HG03442 (cell line): Measurements from ENCODE around the gene CDCA4.

Experiments used
- ATAC-seq: cut with Tn5 transposase; IDR thresholded peaks from one replicate; pipeline ENCODE4 v1.9.1; 2021; ENCODE audit warnings: mild to moderate bottlenecking, moderate library complexity; ENCODE audit not compliant: unreplicated experiment

CDCA4 gene

GRCh38 chr14:104977008-104977680 is 43.7 kb downstream of the CDCA4 start:
- no peak for ATAC-seq

- ATAC-seq, result no peak
These were observed 44.5 kb downstream of the CDCA4 start for GRCh38 chr14:104976198-104977007.

GRCh38 chr14:104975481-104976197 is 45.2 kb downstream of the CDCA4 start:
- no peak for ATAC-seq

- no peak for ATAC-seq
These were observed 46.1 kb downstream of the CDCA4 start for GRCh38 chr14:104974665-104975390.

DNA sequence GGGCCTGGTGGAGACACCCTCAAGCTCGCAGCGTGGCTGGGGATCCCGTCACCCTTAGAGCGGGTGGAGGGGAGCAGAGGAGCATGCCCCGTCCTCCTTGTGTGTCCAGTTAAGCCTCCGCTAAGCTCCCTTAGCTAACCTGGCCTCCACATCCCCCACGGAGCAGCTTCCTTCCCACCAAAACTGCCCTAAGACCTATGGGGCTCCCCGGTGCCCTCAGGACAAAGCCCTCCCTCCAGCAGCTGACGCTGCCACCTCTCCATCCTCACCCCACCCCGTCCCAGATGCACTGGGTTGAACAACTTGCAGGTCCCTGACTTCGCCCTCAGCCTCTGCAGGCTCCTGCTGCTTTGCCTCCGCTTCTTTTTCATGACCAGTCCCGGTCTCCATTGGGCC is 46.7 kb downstream of the CDCA4 start:
- no peak for ATAC-seq

- no peak for ATAC-seq
These were observed 47.3 kb downstream of the CDCA4 start for GRCh38 chr14:104973385-104974145.

DNA sequence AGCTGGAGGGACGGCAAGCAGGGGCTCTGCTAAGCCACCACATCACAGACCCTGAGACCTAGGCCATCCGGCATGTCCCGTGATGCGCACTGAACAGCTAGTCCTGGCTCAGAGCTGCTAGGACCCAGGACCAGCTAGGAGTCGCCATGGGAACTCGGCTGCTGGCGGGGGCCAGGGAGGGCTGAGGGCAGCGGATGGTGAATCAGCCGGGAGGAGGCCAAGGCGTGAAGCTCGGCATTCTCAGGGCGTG is 47.8 kb downstream of the CDCA4 start:
- no peak for ATAC-seq

- ATAC-seq, result no peak
These were observed 48.4 kb downstream of the CDCA4 start for GRCh38 chr14:104972301-104973134.

DNA sequence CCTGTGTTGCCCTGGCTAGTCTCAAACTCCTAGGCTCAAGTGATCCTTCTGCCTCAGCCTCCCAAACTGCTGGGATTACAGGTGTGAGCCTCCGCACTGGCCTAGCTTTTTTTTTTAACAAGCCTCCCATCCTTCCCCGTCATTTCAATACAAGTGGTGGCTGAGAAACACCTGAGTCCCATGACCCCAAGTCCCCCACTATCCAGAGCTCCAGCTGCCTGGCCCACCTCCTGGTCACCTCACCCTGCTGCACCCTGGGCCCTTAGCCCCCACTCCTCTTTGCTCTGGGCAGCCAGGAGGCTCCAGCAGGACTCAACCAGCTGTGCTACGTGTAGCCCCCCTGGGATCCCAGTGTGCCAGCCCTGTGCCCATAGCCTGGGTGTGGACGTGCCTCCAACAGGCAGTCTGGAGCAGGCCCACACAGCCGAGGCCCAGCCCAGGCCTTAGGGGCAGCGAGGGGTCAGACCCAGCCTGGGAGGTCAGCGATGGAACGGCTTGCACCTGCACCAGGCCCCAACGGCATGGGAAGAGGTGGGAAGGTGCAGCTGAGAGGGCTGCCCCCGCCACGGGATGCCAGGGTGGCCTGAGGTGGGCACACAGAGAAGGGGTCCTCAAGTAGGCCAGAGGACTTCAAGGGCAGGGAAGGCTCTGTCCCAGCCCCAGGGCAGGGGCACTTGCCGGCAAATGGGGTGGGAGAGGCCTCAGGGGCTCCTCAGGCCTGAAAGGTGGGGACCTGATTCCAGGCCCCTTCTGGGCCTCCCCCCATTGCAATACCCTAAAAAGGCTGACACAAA is 49.2 kb downstream of the CDCA4 start:
- ATAC-seq, result no peak

DNA sequence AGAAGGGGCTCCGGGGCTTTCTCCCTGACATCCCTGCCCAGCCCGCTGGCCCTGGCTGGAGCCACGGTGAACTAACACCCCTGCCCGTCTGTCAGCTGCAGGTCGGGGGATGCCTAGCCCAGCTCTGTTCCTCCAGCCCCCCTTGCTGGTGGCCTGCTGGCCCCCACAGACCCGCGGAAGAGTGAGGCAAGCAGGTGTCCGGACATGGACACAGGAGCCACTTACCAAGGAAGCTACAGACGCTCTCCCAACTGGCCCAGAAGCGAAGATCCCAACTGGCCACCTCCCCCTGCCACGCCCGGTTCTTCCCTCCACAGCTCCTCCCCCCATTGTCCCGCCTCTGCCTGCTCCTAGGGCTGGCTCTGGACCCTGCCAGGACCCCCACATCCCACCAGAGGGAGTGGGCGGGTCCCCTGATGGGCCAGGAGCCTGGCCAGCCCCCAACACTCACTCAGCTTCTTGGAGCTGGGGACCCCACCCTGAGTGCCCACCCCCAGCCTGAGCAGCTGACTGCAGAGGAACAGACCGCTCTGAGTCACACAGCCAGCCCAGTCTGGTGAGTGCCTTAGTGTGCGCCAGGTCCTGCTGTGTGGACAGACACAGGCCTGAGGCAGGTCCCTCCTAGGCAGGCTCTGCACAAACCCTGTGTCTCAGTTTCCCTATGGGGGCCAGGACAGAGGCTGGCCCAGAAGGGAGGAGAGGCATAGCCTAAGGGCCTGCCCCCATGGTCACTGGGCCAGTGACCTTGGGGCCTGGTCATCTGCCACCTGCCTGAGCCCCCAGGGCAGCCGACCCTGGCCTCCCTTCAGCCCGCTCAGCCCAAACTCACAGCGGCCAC is 50.4 kb downstream of the CDCA4 start:
- no peak for ATAC-seq

DNA sequence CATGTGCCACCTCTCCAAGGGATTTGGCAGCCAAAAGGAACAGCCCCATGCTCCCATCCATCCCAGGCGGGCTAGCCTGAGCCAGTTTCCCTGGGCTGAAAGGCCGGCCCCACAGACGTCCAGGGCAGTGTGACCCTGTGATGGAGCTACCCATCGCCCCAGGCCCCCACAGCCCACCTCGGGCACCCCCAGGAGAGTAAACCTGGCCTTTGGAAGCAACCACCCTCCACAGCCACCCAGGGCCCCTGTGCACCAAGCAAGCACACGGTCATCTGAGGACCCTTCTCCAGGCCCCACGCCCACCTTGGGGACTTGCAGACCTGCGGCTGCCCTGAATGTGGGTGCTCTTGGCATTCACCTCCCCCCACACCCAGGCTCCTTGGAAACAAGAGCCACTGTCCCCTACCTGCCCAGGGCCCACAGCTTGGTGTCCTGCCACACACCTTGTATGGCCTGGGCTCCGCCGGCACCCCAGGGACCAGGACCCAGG is 51.1 kb downstream of the CDCA4 start:
- ATAC-seq, result no peak

- ATAC-seq, result no peak
These were observed 52.1 kb downstream of the CDCA4 start for GRCh38 chr14:104968541-104969401.

- no peak for ATAC-seq
These were observed 52.7 kb downstream of the CDCA4 start for GRCh38 chr14:104968153-104968527.

- ATAC-seq, result no peak
These were observed 53.3 kb downstream of the CDCA4 start for GRCh38 chr14:104967386-104968152.

- ATAC-seq, result no peak
These were observed 53.9 kb downstream of the CDCA4 start for GRCh38 chr14:104966981-104967385.

GRCh38 chr14:104966261-104966865 is 54.5 kb downstream of the CDCA4 start:
- no peak for ATAC-seq
